Mammary epithelial cell (primary cell): Measurements from ENCODE around the gene EI24.

Experiments used
- CTCF ChIP-seq, 2 donors: IDR thresholded peaks in 1 of 2; conservative IDR thresholded peaks in 1 of 2; 2 replicates each; pipeline ENCODE4 v1.5.1; 2011 to 2012; ENCODE audit warnings: inconsistent platforms in 2 of 2, low read length in 2 of 2, mild to moderate bottlenecking in 2 of 2, control low read depth in 1 of 2, low read depth in 1 of 2; ENCODE audit not compliant: insufficient read depth in 1 of 2; ENCODE audit errors: extremely low read depth in 1 of 2
- EZH2 ChIP-seq: IDR thresholded peaks from 2 replicates; pipeline ENCODE4 v1.6.1; 2012; ENCODE audit warnings: low read length, inconsistent platforms, borderline replicate concordance

GRCh38 chr11:125559888-125560287 lies 9.4 kb upstream of the EI24 start:
- TF ChIP-seq CTCF (conservative IDR thresholded peaks at IDR 0.05 in 1 of 2, IDR thresholded peaks at IDR 0.05 in 1 of 2; ENCODE audit: extremely low read depth in 1 of 2, insufficient read depth in 1 of 2, low read depth in 1 of 2, low read length in 2 of 2) (no peak), EZH2 (no peak)
